HG02884 (cell line): Measurements from ENCODE around the gene QRICH1.

Source experiments
- ATAC-seq: cut with Tn5 transposase; IDR thresholded peaks from one replicate; pipeline ENCODE4 v1.9.1; 2021; ENCODE audit warnings: mild to moderate bottlenecking, moderate library complexity; ENCODE audit not compliant: unreplicated experiment

The QRICH1 gene

GRCh38 chr3:49093853-49094767, at the start of gene QRICH1:
QRICH1 (minus strand) TSS chr3:49094071; CDS start chr3:49077017, 17,054 bp downstream.
- ATAC-seq: peak; percentile 72

GRCh38 chr3:49140080-49140479, 46.2 kb upstream of the QRICH1 start:
- ATAC-seq: no peak

- no peak for ATAC-seq
Observed at GRCh38 chr3:49135499-49135898, 41.6 kb upstream of the QRICH1 start.

GRCh38 chr3:49134471-49135265, 40.8 kb upstream of the QRICH1 start:
- no peak for ATAC-seq

GRCh38 chr3:49133226-49133951, 39.5 kb upstream of the QRICH1 start:
- no peak for ATAC-seq

- no peak for ATAC-seq
Observed at GRCh38 chr3:49132437-49133225, 38.8 kb upstream of the QRICH1 start, which contains the start of gene LAMB2. LAMB2 (minus strand) TSS chr3:49133050; CDS start chr3:49132867, 183 bp downstream.

GRCh38 chr3:49132073-49132436, 38.2 kb upstream of the QRICH1 start:
- no peak for ATAC-seq

GRCh38 chr3:49131576-49131975, 37.7 kb upstream of the QRICH1 start:
- no peak for ATAC-seq

GRCh38 chr3:49131040-49131439, 37.2 kb upstream of the QRICH1 start:
- ATAC-seq: no peak

- ATAC-seq: no peak
Observed at GRCh38 chr3:49124991-49125670, 31.3 kb upstream of the QRICH1 start.

GRCh38 chr3:49124203-49124602, 30.3 kb upstream of the QRICH1 start:
- no peak for ATAC-seq

- no peak for ATAC-seq
Observed at GRCh38 chr3:49123687-49124086, 29.8 kb upstream of the QRICH1 start.

- no peak for ATAC-seq
Observed at GRCh38 chr3:49122886-49123545, 29.1 kb upstream of the QRICH1 start.

GRCh38 chr3:49122451-49122850, 28.6 kb upstream of the QRICH1 start:
- no peak for ATAC-seq

- ATAC-seq: no peak
Observed at GRCh38 chr3:49122022-49122421, 28.2 kb upstream of the QRICH1 start.

GRCh38 chr3:49121132-49121736, 27.4 kb upstream of the QRICH1 start:
- ATAC-seq: peak; percentile 3

GRCh38 chr3:49120438-49121131, 26.7 kb upstream of the QRICH1 start, which contains the start of gene USP19:
USP19 (minus strand) TSS chr3:49120823; CDS start chr3:49119145, 1,678 bp downstream.
- peak; percentile 80 for ATAC-seq

GRCh38 chr3:49120096-49120437, 26.2 kb upstream of the QRICH1 start:
- peak; percentile 9 for ATAC-seq
